Measurements from ENCODE around the gene SULF2. TPM values are rescaled to one million over a fixed set of nuclear protein-coding genes. Genes with fewer than 3 reads are reported as not detected.

SULF2 gene
- total RNA-seq, 1 donor from 2014 or later = 22.9 TPM

DNA sequence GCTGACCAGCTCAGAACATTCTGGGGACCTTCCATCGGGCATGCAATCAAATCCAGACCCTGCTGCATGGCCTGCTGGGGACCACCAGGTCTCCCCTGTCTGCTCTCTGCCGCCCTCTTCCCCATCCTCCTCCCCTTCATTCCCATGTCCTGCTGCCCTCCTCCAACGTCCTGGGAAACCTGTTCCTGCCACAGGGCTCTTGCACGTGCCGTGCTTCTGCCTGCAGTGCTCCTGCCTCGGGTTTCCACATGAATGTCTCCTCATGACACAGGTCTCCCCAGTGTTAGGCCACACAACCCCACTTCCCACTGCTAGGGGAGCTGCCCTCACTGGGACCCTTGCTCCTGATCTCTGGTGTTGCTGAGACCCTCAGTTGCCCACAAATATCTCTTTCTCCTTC is 37.2 kb downstream of the SULF2 start:
- H3K4me1 Mint-ChIP-seq = no peaks in the 10 kb centered on the region
- H3K27me3 Mint-ChIP-seq (ENCODE audit: low read depth) = no peaks in the 10 kb centered on the region
- no peaks in the 10 kb centered on the region for H3K9me3 Mint-ChIP-seq
- peak overlapping the region; percentile 86 for H3K27ac Mint-ChIP-seq (ENCODE audit: unreplicated experiment)
- no peak overlapping the region for H3K4me3 Mint-ChIP-seq
- no peaks in the 10 kb centered on the region for H3K36me3 Mint-ChIP-seq (ENCODE audit: low read depth)
- no peak for DNase-seq (ENCODE audit: low read depth, low spot score)
- TF ChIP-seq, protein P1, sequence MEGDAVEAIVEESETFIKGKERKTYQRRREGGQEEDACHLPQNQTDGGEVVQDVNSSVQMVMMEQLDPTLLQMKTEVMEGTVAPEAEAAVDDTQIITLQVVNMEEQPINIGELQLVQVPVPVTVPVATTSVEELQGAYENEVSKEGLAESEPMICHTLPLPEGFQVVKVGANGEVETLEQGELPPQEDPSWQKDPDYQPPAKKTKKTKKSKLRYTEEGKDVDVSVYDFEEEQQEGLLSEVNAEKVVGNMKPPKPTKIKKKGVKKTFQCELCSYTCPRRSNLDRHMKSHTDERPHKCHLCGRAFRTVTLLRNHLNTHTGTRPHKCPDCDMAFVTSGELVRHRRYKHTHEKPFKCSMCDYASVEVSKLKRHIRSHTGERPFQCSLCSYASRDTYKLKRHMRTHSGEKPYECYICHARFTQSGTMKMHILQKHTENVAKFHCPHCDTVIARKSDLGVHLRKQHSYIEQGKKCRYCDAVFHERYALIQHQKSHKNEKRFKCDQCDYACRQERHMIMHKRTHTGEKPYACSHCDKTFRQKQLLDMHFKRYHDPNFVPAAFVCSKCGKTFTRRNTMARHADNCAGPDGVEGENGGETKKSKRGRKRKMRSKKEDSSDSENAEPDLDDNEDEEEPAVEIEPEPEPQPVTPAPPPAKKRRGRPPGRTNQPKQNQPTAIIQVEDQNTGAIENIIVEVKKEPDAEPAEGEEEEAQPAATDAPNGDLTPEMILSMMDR (conservative IDR thresholded peaks at IDR 0.05) = no peak

DNA sequence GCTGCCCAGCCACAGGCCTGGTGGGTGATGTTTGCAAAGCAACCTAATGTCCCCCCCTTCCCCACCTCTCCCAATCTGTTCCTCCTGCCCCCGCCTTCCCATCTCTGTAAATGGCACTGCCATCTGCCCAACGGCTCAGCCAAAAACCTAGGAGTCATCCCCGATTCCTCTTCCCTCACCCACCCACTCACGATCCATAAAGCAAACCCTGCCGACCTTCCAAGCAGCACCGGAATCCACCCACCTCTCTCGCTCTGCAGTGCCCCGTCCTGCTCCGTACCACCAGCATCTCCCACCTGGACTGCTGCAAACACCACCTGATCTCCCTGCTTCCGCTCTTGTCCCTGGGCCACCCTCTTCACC is 37.6 kb downstream of the SULF2 start:
- TF ChIP-seq, protein P1 (conservative IDR thresholded peaks at IDR 0.05) = no peak
- DNase-seq (ENCODE audit: low read depth, low spot score) = no peak
- H3K27ac Mint-ChIP-seq (ENCODE audit: unreplicated experiment) = no peak overlapping the region
- peaks cover under 1% of the 10 kb centered on the region for H3K4me1 Mint-ChIP-seq
- no peaks in the 10 kb centered on the region for H3K9me3 Mint-ChIP-seq
- no peaks in the 10 kb centered on the region for H3K36me3 Mint-ChIP-seq (ENCODE audit: low read depth)
- H3K27me3 Mint-ChIP-seq (ENCODE audit: low read depth) = no peaks in the 10 kb centered on the region
- H3K4me3 Mint-ChIP-seq = no peak overlapping the region

DNA sequence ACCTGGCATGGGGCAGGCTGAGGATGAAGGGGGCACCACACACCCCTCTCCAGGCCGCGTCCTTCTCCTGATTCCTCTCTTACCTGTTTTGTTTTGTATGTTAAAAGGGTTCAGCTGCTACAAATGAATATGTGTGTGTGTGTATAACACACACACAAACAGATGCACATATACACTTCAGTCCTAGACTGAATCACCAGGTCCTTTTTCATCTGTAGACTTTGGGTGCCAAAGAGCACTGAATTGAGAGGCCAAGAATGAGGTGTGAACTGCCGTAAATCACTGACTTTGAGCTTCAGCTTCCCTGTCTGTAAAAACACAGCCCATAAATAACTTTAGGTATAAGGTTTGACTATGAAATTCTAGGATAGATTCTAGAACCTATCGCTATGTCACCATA is 40.5 kb downstream of the SULF2 start:
- H3K9me3 Mint-ChIP-seq = no peaks in the 10 kb centered on the region
- H3K36me3 Mint-ChIP-seq (ENCODE audit: low read depth) = no peaks in the 10 kb centered on the region
- H3K27me3 Mint-ChIP-seq (ENCODE audit: low read depth) = peaks cover 2% of the 10 kb centered on the region
- TF ChIP-seq, protein P1 (conservative IDR thresholded peaks at IDR 0.05) = no peak
- no peak overlapping the region for H3K4me3 Mint-ChIP-seq
- no peak for DNase-seq (ENCODE audit: low read depth, low spot score)
- H3K4me1 Mint-ChIP-seq = peaks cover 8% of the 10 kb centered on the region
- H3K27ac Mint-ChIP-seq (ENCODE audit: unreplicated experiment) = no peak overlapping the region

GRCh38 chr20:47743671-47744070 is 41.6 kb downstream of the SULF2 start:
- no peak overlapping the region for H3K4me3 Mint-ChIP-seq
- no peak for DNase-seq (ENCODE audit: low read depth, low spot score)
- peaks cover 2% of the 10 kb centered on the region for H3K27me3 Mint-ChIP-seq (ENCODE audit: low read depth)
- no peaks in the 10 kb centered on the region for H3K36me3 Mint-ChIP-seq (ENCODE audit: low read depth)
- no peaks in the 10 kb centered on the region for H3K9me3 Mint-ChIP-seq
- TF ChIP-seq, protein P1 (conservative IDR thresholded peaks at IDR 0.05) = no peak
- no peak overlapping the region for H3K27ac Mint-ChIP-seq (ENCODE audit: unreplicated experiment)
- H3K4me1 Mint-ChIP-seq = peaks cover 8% of the 10 kb centered on the region

DNA sequence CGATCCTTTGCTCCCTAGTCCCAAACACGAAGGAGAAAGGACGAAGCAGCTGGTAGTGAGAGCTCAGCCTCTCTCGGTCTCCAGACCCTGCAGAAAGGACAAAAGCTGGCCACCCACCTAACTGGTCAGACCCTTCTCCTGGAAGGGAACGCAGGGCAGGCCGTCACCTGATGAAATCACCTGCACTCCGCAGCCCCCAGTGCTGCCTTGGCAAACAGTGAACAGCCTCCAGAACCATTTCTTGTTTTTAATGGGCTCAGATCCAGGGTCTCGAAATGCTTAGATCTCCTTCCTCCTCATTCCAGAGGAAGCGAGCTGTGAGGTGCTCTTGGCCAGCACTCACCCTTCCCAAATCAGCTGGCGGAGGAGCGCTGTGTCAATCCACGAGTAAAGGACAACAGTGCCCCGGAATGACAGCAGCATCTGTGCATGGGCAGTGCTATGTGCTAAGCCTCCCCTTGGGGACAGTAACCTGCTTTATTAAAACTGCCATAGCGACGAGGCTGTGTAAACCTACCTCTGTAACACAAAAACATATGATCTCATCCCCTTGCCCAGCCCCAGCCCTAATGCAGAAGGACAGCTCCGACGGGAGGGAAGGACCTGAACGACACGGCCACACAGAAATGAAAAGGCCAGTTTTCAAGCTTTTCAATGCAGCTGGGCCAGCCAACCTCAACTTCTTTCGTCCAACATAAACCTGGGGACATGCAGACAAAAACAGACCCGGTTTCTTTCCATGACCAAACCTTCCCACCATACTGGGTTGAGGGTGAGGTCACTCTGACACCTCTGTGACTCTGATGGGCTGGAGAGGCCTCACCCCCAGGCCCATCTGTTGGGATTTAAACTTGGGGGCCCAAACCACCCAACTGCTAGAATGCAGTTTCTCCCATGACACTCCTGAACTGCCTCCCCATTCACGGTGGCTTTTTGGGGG is 43.3 kb downstream of the SULF2 start:
- Mint-ChIP-seq H3K27ac (ENCODE audit: unreplicated experiment) (no peak overlapping the region), H3K36me3 (ENCODE audit: low read depth) (no peaks in the 10 kb centered on the region)

More for the DNA sequence above, 43.3 kb downstream of the SULF2 start:
- H3K27me3 Mint-ChIP-seq (ENCODE audit: low read depth) = peaks cover 2% of the 10 kb centered on the region
- no peaks in the 10 kb centered on the region for H3K9me3 Mint-ChIP-seq
- DNase-seq (ENCODE audit: low read depth, low spot score) = no peak
- no peak overlapping the region for H3K4me3 Mint-ChIP-seq
- peaks cover 8% of the 10 kb centered on the region for H3K4me1 Mint-ChIP-seq
- TF ChIP-seq, protein P1 (conservative IDR thresholded peaks at IDR 0.05) = no peak
